HG02973 (cell line): Measurements from ENCODE around the gene SLC25A29.
"Not testable (repeated sequence)": the region's sequence is repeated elsewhere in the genome, so short reads cannot be mapped to it uniquely, and the experiment has no call there.

Experiments
- ATAC-seq: cut with Tn5 transposase; IDR thresholded peaks from one replicate; pipeline ENCODE4 v1.9.1; 2021; ENCODE audit warnings: moderate library complexity; ENCODE audit not compliant: unreplicated experiment

Gene SLC25A29

DNA sequence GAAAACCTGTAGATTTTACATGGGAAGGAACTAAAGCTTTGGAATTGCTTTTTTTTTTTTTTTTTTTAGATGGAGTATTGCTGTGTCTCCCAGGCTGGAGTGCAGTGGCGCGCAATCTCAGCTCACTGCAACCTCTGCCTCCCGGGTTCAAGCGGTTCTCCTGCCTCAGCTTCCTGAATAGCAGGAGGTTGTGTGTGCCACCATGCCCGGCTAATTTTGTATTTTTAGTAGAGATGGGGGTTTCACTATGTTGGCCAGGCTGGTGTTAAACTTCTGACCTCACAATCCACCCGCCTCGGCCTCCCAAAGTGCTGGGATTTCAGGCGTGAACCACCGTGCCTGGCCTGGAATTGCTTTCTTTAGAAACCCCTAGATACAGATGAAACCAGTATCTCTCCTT is 22.8 kb downstream of the SLC25A29 start:
- ATAC-seq = not testable (repeated sequence)

DNA sequence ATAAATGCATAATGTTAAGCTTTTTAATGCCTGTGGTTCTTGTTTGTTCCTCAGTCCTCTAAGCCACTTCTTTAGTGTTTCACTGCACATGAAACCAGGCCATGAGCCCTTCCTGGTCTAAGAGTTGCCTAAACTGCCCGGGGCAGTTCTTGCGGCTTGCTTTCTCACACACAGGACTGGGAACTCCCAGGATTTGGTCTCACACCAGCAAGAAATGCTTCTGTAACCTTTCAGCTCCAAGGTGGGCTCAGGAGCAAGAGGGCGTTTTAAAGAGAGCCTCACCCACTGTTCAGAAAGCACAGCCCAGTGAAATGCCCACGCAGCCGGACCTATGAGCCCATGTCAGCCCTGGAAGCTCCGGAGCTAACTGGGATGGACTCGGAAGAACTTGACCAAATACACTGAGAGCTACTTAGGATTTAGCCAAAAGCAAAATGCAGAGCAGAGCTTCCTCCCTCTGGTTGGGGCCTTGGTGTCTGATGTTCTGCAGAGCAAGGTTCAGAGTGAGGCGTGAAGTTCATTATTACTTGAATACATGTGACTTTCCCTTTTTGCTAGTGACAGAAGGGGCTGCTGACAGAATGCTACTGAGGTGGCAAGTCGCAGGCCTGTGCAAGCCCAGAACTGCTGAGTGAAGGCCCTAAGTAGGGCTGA is 23.4 kb downstream of the SLC25A29 start:
- ATAC-seq = no peak

DNA sequence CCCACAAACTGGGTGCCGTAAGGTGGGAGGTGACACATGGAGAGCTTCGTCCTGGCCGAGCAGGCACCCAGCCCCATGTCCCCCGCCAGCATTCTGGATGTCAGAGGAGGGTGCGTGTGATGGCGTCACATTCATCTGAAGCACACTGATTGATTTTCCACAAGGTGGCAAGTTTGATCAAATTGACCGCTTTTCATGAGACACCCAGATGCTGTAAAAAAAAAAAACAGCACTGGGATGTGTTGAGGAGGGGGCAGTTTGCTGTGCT is 24.2 kb downstream of the SLC25A29 start:
- no peak for ATAC-seq

DNA sequence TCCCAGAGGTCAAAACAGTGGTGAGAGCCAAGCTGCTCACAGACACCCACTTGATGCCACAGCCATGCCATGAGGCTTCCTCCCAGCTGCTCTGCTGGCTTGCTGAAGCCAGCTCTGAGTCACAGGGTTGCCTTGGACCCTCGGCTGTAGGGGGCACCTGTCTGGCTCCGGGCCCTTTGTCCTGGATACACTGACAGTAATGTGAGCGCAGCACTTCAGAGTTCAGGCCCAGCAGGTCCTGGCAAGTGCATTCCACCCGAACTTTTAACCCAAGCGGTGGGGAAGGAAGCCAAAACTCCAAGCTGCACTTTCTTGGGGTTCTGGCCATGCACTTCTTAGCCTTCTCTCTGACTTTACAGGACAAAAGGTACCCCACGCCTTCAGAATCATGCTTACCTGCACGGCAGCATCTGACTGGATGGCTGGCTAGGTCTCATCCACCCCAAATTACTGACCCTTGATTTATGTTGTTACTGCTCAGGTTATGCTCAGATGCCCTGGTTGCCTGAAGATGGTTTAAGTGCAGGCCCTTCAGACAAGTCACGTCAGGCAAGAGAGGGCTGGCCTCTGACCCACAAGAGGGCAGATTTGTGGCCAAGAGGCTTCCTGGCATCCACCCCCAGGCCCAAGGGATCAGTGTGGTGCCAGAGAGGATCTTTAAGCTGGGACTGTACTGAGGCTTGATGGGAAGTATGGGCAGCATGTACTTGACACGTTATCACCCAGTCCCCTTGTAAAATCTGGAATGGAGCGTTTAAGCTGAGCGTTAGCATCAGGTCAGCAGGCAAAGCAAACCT is 24.8 kb downstream of the SLC25A29 start:
- ATAC-seq = no peak

DNA sequence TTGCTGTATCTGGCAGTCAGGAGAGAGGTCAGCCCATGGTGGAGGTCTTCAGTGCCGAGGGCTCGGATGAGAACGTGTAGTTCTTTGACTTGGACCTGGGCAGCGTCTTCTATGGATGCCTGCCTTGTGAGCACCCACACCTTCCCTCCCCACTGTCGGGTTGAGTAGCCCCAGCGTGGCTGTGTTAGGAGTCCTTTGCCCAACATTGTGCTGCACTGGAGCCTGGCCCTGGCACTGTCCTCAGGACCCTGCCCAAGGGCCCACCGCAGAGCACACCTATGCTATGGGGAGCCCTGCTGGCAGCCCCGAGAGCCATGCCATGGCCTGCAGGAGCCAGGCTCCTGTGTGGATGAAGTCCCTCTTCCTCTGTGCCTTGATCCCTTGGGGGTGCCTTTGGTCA is 26.7 kb downstream of the SLC25A29 start:
- no peak for ATAC-seq

DNA sequence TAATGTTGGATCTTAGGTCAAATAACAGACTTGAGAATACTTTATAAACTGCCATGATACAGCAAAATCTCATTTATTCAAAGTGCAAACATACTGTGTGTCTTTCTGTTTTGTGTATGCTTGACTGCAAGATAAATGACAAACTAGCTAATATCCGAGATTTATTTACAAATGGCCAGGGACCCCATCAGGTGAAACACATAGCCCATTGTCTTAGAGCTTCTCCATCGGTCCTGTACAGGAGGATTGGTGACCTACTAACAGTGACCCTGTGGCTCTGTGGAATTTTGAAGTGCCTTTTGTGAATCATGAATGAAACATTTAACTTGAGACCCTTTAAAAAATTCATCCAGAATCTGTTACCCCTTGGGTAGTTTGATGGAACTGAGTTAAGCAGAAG is 27.1 kb downstream of the SLC25A29 start:
- ATAC-seq = no peak

DNA sequence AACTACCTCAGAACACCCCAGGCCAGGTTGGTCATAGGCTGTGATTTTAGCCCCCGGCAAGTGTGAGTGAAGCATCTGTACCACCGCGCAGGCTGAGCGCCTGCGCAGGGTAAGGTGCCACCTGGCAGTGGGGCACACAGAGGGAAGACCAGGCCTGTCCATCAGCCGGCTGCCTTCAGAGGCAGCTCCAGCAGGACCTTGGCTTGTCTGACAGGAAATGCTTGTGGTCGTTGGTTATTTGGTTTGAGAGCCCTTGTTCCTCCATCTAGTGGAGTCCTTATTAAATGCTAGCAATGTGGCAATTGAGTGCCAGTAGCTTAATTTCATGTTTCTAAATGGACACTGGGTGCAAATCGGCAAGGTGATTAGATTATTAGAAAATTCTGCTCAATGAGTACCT is 27.5 kb downstream of the SLC25A29 start:
- ATAC-seq = peak; percentile 58

DNA sequence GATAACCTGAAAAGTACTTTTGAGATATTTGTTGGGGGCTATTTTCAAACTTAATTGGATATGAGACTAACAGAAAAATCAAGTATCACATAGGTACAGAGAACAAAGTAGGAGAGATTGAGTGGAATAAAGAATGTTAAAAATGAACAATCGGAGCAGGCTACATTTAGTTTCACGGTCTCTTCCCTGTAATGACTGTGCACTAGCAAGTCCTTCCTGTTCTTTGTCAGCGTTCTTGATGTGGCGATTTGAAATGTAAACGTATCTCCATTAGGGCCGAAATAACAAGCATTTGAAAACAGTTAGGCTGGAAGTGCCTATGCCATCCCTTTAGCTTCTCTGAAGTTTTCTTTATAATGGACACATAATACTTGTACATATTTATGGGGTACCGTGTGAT is 31.0 kb downstream of the SLC25A29 start:
- no peak for ATAC-seq

DNA sequence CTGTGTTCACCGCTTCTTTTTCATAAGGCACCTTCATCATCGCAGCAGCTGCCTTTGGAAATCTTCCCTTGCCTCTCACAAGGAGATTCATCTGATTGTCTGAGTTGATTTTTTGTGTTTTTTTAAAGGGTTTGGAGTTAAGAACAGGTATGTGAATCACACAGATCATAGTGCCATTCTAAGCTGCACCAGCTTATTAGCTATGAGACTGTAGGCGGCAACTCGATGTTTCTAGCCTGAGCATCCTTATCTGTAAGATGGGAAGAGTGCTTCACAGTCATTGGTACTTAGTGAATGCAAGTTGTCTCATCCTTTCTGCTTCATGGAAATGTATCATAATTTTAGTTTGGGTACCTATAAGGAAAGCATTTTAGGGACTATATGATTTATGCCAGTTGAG is 32.0 kb downstream of the SLC25A29 start:
- no peak for ATAC-seq

DNA sequence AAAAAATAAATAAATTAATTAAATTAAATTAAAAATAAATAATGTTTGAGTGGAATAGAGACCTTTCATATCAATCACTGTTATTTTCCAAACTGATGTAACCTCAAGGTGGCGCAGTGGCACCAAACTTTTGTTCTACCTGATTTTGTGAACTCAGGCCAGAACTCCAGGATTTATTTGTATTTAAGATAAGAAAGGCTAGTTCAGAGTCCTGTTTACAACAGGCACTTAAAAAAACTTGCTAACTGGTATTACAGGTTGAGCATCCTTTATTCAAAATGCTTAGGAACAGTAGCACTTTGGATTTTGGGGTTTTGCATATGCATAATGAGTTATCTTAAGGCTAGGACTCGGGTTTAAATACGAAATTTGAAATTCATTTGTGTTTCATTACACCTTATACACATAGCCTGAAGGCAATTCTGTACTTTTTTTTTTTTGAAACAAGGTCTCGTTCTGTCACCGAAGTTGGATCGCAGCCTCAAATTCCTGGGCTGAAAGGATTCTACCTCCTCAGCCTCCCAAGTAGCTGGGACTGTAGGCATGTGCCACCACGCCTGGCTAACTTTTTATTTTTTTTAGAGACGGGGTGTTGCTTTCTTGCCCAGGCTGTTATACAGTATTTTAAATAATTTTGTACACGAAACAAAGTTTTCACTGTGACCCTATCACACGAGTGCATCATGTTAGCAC is 34.9 kb downstream of the SLC25A29 start:
- ATAC-seq = no peak

DNA sequence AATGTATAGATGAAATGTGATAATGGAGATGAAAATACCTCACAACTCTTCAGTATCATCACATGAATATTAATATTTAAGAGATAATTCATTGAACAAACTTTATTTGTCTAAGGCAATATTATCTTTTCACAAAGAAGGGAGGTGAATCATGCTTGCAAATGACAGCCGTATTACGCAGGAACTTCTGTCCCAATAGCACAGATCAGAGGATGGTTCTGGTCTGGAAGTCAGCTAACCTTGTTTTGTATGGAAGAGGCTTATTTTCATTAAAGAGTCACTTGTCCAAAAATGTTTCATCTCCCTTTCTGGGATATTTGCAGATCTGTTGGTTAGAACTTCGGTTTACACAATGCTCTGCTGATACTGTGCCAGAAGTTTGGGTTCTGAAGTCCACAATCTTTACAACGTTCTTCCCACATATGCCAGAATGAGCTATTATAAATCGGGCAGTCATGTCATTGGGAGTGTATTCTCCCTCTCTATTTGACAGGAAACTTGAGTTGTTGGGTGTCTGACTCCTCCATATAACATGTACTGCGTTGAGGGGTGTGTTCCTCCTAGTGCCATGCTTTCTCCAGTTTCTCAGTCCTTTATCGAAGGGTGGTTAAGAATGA is 37.5 kb downstream of the SLC25A29 start:
- ATAC-seq = no peak

DNA sequence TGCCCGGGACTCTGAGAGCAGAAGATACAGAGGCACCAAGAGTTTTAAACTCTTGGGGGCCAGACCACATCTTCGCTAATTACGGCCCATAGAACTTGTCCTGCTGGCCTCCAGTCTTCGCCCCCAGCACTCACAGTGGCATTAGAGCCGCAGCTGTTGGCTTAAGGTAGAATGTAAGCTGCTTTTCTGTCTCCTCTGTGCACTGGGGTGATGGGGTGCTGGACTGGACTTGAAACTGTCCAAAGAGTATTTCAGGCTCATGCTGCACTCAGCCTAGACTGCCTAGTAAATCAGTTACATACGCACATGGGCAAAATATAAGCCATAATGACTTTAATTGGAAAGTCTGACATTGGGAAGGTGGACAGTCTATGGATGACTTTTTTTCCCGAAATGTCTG is 38.3 kb downstream of the SLC25A29 start:
- ATAC-seq = no peak

DNA sequence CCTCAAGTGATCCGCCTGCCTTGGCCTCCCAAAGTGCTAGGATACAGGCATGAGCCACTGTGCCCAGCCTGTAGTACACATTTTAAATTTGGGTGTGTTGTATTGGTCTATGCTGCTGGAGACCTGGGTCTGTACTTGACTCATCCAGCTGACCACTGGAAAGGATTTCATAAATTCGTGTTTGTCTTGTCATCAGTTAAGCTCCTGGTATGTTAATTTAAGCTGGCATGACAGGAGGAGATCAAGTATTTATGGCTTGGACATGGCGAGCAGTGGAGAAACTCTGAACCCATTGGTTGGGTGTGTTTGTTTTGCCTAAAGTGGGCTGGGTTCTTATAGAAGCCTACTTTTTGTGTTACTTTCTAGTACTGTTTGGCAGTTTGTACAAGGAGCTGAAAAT is 43.1 kb downstream of the SLC25A29 start:
- no peak for ATAC-seq

DNA sequence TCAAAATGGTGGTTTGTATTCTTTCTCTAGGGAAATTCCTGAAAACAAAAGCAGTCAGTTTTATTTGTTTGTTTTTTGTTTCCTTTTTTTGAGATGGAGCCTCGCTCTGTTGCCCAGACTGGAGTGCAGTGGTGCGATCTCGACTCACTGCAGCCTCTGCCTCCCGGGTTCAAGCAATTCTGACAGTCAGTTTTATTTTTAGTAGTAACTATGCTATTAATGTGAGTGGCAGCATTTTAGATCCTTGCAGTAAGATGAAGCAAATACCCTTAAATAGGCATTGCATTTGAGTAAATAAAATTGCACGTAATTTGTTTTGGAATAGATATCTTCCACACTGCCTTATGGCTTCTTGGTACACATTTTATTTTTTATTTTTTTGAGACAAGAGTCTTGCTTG is 43.7 kb downstream of the SLC25A29 start:
- ATAC-seq = no peak

DNA sequence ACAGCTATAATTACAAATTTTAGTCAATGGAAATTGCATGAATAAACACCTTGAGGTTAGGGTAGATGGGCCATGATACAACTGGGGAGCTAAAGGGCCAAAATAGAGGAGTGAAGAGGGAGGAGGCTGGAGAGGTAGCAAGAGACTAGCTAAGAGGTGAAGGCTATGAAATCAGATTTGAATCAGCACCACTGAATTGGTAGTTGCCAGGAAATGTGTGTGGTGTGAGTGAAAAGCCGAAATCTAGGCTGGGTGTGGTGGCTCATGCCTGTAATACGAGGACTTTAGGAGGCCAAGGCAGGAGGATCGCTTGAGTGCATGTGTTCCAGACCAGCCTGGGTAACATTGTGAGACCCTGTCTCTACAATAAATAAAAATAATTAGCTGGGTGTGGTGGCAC is 44.6 kb downstream of the SLC25A29 start:
- ATAC-seq = no peak

DNA sequence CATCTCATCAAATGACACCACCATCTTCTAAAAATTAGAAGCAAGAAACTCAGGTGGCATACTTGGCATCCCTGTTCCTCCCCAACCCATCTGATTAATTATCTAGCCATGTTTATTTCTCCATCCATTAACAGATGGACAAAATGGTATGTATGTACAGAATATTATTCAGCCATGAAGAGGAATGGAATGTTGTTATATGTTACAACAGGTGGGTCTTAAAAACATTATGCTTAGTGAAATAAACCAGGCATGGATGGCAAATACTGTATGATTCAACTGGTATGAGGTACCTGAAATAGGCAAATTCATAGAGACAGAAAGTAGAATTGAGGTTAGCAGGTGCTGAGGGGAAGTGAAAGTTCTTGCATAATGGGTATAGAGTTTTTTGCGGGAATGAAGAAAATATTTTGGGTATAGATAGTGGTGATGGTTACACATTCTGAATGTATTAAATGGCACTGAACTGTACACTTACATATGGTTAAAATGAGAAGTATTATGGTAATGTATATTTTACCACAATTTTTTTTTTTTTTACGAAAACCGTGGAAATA is 49.8 kb downstream of the SLC25A29 start:
- ATAC-seq = peak; percentile 76

DNA sequence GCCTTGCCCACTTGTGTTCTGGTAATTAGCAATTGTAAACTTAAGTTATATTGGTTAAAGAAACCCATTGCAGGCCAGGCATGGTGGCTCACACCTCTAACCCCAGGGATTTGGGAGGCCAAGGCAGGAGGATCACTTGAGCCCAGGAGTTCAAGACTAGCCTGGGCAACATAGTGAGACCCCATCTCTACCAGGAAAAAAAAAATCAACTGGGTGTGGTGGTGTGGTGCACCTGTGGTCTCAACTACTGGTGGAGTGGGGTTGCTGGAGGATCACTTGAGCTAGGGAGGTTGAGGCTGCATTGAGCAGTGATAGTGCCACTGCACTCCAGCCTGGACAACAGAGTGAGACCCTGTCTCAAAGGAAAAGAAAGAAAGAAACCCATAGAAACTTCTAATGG is 53.6 kb downstream of the SLC25A29 start:
- no peak for ATAC-seq

DNA sequence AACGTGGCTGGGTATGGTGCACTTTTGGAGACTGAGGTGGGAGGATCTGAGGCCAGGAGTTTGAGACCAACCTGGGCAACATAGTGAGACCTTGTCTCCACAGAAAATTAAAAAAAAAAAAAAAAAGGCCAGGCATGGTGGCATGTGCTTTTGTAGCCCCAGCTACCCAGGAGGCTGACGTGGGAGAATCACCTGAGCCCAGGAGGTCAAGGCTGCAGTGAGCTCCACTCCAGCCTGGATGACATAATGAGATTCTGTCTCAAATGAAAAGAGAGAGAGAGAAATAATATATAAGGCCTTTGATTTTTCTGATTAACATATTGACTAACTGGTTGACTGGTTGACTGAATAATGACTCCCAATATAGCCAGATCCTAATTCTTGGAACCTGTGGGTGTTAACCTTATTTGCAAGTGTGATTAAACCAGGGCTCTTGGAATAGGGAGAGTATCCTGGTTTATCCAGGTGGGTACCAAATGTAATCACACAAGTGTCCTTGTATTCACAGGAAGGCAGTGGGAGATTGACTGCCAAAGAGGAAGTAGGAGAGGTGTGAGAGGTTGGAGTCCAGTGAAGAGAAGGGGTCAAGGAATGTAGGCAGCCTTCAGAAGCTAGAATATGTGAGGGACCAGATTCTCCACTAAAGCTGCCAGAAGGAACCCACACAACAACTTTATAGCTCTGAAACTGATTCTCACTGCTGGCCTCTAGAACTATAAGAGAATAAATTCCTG is 55.3 kb downstream of the SLC25A29 start:
- ATAC-seq = no peak

DNA sequence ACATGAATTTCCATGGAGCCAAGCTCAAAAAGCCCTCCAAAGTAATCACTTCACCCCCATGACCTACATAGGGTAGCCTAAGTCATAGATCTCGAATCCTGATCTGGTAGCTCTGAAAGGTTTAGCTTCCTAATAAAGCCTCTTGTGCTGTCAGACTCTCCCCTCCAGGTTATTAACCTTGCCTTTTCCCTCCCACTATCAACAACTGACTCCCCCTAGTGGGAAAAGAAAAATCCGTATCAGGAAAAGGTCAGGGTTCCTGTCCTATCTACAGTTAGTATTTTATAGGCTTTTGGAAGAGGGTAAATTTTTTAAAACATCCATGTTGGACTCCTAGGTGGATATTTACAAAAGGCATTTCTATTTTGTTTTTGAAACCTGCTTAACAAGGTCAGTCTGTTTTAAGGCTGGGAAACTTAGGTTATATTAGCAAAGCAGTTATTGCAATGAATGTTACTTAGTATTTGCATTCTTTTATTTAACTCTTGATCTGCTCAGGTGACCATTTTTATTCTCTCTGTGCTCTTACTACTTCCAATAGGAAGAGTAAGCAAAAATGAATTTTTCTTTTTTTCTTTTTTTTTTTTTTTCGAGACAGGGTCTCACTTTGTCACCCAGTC is 59.3 kb downstream of the SLC25A29 start:
- ATAC-seq = no peak

DNA sequence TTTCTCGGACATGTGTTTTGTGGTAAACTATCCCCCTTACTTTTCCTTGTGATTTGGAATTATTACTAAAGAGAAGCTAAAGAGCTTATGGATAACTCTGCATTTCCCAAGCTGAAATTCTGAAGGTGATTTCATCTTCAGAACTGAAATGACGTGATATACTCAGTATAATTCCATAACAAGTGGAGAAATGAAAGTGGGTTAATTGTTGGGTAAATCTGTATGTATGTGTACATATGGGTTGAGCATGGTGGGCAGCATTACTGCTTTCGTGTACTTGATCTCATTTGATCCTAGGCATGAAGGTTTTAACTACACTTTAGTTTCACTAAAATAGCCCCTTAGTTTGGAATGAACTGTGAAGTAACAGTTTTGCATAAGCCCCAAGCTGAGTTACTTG is 63.2 kb downstream of the SLC25A29 start:
- no peak for ATAC-seq

DNA sequence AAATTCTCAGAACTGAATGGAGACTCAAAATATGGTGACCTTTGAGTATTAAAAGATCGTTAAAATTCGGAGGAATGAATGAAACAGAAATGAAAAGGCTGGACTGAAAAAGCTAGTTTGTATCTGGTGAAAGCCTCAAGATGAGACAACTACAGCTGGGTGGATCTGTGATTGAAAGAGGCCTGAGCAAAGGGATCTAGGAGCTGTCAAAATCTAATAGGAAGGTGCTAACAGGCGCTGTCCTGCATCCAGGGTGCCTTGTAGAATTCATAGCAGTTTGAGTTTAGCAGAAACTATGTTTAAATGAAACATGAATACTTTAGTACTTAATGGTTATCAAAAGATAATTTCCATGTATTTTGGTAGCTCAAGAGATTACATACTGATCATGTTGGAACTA is 65.0 kb downstream of the SLC25A29 start:
- no peak for ATAC-seq
